IMR-90 (cell line): ENCODE data around the gene VAMP8.

ENCODE experiments used
- CTCF ChIP-seq: conservative IDR thresholded peaks from 2 replicates; pipeline ENCODE4 v1.5.1; 2012; ENCODE audit warnings: mild to moderate bottlenecking, low read depth, low read length, improper control_type of control experiment
- MAZ ChIP-seq: IDR thresholded peaks from 2 replicates; pipeline ENCODE4 v1.6.1; 2012; ENCODE audit warnings: low read depth, mild to moderate bottlenecking, low read length, improper control_type of control experiment, moderate library complexity, borderline replicate concordance
- MXI1 ChIP-seq: IDR thresholded peaks from 2 replicates; pipeline ENCODE4 v1.6.1; 2012; ENCODE audit warnings: low read depth, mild to moderate bottlenecking, low read length, moderate library complexity, borderline replicate concordance
- RAD21 ChIP-seq: IDR thresholded peaks from 2 replicates; pipeline ENCODE4 v1.6.1; 2012; ENCODE audit warnings: low read length, improper control_type of control experiment
- RCOR1 ChIP-seq: IDR thresholded peaks from 2 replicates; pipeline ENCODE4 v1.6.1; 2012; ENCODE audit warnings: mild to moderate bottlenecking, low read length, improper control_type of control experiment; ENCODE audit not compliant: insufficient replicate concordance
- RFX5 ChIP-seq: IDR thresholded peaks from 2 replicates; pipeline ENCODE4 v1.8.0; 2012; ENCODE audit warnings: low read depth, mild to moderate bottlenecking, low read length, moderate library complexity

GRCh38 chr2:85613717-85614515 is 36.5 kb downstream of the VAMP8 start:
- TF ChIP-seq CTCF: no peak
- no peak for TF ChIP-seq MXI1
- no peak for TF ChIP-seq RFX5
- TF ChIP-seq RCOR1: no peak
- no peak for TF ChIP-seq MAZ
- TF ChIP-seq RAD21: no peak
